SKM-1 treated with dmso at 0.1 percent for 144 hours (cell line): ENCODE data around the gene TMEM132E.

Experiments
- DNase-seq: peaks from one replicate; lab custom pipeline; 2025; ENCODE audit not compliant: unreplicated experiment; lab: John Stamatoyannopoulos, UW

TMEM132E gene

GRCh38 chr17:34569591-34569990 lies 9.8 kb upstream of the TMEM132E start:
- DNase-seq: no peak

- DNase-seq: no peak
Measured at GRCh38 chr17:34570506-34570905, 8.9 kb upstream of the TMEM132E start.

DNA sequence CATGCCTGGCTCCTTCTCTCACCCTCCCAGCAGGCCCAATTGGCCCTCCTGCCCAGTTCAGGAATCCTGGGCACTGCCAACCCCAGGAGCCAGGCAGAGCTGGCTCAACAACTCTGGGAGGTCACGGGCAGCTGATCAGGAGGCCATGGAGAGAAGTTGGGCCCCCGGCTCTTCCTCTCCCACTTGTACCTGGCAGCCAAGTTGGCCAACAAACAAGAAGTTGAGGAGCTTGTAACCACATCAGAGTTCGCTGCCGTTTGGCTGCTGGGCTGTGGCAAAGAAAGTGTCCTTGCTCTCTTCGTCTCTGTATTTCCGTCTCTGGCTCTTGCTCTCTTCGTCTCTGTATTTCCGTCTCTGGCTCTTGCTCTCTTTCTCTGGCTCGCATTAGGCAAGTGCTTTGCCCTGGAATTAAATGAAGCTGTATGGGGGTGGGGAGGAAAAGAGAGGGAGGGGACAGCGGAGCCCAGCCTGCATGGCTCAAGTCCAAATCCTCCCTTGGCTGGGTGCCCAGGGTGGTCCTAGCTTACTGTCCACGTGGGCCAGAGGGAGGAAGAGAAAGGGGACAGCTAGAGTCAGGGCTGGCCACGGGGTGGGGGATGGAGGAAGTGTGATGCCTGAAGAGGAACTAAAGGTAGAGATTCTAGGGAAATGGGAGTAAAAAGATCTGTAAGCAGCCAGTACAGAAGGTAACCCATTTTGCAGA lies 7.8 kb upstream of the TMEM132E start:
- no peak for DNase-seq

GRCh38 chr17:34572483-34572882 lies 6.9 kb upstream of the TMEM132E start:
- no peak for DNase-seq

DNA sequence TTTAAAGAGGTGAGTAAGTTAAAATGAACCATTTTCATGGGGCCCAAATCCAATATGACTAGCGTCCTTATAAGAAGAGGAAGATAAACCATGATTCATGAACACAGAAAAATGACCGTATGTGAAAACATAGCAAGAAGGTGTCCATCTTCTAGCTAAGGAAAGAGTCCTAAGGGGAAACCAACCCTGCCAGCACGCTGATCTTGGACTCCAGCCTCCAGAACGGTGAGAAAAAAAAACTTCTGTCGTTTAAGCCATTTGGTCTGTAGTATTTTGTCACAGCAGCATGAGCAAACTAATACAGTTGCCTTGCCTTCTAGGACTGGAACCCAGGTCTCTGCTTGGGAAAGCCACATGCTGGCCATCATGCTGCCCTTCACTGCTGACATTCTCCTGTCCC lies 4.2 kb upstream of the TMEM132E start:
- no peak for DNase-seq

DNA sequence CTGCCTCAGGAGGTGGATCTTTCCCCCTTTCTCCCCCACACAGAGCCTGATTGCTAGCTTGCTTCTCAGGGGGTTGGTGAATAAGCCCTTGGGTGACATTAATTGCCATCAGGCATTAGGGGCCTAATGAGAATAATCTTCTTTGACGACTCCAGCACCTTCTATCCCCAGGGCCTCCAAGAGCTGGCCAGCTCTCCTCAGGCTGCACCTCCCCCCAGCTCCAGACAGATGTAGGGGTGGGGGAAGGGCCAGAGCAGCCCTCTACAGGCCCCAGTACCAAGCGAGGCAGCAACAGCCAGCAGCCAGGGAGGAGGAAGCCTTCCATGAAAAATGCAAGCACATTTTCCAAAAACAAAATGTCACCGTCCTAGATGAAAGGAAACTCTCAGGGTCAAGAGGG lies 1.4 kb upstream of the TMEM132E start:
- DNase-seq: no peak

DNA sequence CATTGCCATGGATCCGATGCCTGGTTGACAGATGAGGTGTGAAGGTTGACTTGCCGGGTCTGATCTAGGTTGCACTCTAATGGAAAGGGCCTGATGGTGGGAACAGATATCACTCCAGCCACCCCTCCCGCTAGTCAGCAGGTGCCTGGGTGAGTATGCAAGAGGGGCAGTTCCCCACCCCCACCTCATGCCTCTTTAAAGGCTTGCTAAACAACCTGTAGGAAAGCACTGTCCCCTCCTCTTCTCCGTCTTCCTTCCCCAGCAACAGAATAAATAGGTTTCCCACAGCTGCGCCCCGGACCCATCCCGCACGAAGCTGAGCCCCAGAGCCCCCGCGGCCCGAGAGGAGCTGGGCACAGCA lies 746 bp upstream of the TMEM132E start:
- no peak for DNase-seq

GRCh38 chr17:34579979-34580684 lies 750 bp downstream of the TMEM132E start:
- DNase-seq: no peak

DNA sequence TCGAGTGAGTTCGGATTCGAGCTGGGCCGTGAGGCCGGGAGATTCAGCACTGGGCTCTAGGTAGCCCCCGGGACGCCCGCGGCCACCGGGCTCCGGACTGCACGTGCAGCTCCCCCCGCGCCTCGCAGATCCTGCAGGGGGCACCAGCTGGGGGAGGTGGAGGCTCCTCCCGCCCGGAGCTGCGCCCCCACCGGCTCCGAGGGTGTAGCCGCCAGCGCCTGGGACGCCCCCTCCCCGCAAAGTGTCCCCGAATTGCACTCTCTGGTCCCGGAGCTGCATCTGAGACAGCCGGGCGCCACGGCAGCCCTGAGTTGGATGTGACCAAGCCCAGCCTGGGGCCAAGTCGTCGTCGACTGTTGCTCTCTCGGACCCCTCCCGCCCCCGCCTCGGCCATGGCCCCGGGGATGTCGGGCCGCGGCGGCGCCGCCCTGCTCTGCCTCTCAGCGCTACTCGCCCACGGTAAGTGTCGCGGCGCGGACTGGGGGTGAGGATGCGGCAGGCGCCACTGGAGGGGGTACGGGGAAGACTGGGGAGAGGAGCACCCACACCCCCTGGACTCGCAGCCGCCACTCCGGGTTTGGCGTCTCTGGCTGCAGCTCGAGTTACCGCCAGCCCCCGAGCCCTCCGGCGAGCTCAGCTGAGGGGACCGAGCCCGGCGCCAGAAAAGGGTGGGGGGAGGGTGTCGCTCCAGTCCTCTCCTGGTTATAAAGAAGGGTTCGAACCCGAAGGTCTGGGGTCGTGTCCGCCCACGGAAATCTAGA lies 1.5 kb downstream of the TMEM132E start:
- no peak for DNase-seq

DNA sequence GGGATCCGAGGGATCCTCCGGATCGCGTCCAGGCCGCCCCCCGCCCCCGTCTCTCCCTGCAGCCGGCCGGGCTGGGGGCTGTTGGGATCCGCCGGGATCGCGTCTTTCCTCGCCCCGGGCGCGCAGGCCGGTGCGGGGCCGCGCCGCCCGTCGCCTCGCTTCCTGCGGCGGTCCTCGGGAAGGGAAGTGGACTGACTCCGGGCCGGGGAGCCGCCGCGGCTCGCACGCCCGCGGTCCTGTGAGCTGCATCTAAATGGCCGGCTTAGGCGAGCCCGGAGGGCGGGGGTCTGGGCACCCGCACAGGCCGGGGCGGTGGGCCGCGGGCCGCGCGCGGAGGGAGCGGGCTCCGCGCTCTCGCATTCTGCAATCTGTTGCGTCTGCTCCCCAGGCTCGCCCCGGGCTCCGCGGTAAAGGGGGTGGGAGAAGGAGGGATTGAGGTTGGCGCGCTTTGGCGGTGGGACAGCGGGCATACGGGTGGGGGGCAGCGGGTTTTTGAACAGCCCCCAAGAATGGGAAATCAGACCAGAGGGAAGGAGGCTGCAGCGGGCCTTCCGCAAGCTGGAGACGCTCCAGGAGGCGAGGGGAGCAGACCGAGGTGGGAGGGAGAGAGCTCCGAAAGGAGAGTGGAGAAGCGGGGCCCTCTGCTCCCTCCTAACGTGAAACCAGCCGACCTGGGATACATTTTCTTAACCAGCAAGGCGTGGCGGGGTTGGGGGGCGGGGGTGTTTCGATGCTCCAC lies 2.2 kb downstream of the TMEM132E start:
- DNase-seq: no peak

DNA sequence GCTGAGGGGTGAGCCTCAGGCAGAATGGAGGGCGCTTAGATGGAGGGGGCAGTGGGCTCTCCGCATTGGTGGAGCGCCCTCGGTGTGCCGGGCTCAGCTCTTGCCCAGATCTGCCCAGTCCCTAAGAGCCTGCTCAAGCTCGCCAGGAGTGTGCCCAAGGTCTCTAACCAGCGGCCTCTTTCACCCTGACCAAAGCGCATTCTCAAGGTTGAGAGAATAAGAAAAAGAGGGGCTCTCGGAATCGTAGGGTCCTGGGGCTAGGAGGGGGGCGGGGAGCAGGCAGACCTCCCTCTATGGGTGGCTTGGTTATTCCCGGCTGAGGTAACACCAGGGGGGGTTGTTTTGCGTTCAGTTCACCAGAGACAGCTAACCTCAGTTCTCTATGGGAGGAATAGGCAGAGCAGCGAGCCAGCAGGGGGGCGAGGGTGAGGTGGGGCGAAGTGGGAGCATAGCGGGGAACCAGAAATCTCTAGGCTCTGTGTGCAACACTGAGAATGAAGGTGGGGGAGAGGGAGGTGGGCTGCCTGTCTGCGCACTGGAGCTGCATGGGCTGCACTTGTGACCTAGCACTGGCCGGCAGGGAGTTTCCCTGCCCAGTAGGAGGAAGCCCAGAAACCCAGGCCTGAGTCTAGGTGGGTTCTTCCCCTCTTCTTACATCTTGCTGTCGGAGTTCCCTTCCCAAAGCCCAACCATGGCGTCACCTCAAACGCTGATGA lies 3.0 kb downstream of the TMEM132E start:
- DNase-seq: no peak

GRCh38 chr17:34582901-34583245 lies 3.5 kb downstream of the TMEM132E start:
- no peak for DNase-seq

DNA sequence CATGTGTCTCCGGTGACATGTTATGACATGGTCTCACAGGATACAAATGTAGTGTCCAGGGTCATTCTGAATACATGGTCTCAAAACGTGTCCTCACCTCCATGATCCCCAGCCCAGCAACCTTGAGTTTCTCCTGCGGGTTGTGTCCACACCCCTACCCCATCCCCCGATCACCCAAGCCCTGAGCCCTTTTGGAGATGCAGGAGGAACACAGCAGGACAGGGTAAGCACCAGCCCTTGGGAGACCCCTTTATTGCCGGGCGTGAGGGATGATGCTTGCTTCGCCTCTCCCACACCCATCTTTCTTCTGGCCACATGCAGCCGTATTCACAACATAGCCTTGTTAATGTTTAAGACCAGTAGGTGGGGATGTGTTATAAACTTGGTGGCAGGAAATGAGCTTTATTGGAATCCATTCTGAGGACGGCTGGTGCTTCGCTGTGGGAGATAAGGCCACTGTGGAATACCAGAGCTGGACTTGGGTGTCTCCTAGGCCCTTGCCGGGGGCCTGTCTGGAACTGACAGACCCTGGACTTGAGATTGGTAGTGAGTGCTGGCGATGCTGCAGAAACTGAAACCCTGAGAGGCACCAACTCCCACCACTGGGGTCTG lies 5.5 kb downstream of the TMEM132E start:
- DNase-seq: no peak

DNA sequence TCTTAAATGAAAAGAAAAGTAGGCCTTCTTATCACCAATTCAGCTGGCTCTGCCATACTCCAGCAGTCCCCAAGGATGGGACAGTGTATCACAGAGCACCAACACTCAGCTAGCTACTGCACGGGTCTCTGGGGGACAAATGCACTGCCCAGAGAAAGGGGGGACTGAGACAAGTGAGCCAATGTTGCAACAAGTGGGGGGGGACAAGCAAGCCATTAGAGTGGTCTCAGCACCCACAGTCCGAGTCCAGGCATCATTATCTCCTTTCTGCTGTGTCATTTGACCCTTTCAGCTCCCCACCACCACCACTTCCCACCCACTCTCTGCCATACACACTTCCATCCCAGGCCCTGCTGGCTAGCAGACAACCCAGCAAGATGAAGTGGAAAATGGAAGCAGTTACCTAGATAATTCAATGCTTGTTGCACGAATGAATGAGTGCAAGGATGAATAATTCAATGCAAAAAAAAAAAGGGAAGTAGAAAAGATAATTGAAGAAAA lies 7.0 kb downstream of the TMEM132E start:
- no peak for DNase-seq

GRCh38 chr17:34588266-34588665 lies 8.9 kb downstream of the TMEM132E start:
- no peak for DNase-seq

GRCh38 chr17:34589120-34589965 lies 10.0 kb downstream of the TMEM132E start:
- DNase-seq: no peak

- no peak for DNase-seq
Measured at GRCh38 chr17:34592002-34592401, 12.6 kb downstream of the TMEM132E start.

GRCh38 chr17:34596920-34597319 lies 17.5 kb downstream of the TMEM132E start:
- no peak for DNase-seq

- no peak for DNase-seq
Measured at GRCh38 chr17:34598161-34598776, 18.9 kb downstream of the TMEM132E start.
